Breast epithelium (tissue), 4 donors: ENCODE results near the gene EML5. TPM values are rescaled to one million over a fixed set of nuclear protein-coding genes. Genes with fewer than 3 reads are reported as not detected.
A peak's percentile ranks its signal among the peaks of the same experiment; 100 is the strongest.

ENCODE experiments used
- DNase-seq, 2 donors: peaks; one replicate each; pipeline ENCODE4 v3.0.0-alpha.2; 2019; ENCODE audit warnings: low spot score in 2 of 2
- H3K27ac ChIP-seq, 2 donors: fragments of 200-600 bp; sonication (generic) in 1 of 2; one replicate each; pipeline ENCODE4 v1.5.1; 2016 to 2019; ENCODE audit warnings: mild to moderate bottlenecking in 1 of 2
- H3K27me3 ChIP-seq, 2 donors: fragments of 200-600 bp; sonication (generic) in 1 of 2; one replicate each; pipeline versions ENCODE4 v1.5.1 to v1.6.0; 2017 to 2019; ENCODE audit warnings: control low read depth in 1 of 2, mild to moderate bottlenecking in 1 of 2
- H3K36me3 ChIP-seq: fragments of 200-600 bp; one replicate; pipeline ENCODE4 v1.5.1; 2019
- H3K4me1 ChIP-seq, 2 donors: fragments of 200-600 bp; sonication (generic); one replicate each; pipeline ENCODE4 v1.5.1; 2016 to 2019; ENCODE audit warnings: control low read depth in 1 of 2
- H3K4me3 ChIP-seq, 3 donors: fragments of 200-600 bp; sonication (generic); 1 replicate in 2 of 3; 2 replicates in 1 of 3; pipeline ENCODE4 v1.5.1; 2016 to 2019; ENCODE audit warnings: mild to moderate bottlenecking in 3 of 3, moderate library complexity in 2 of 3
- H3K9me3 ChIP-seq, 2 donors: fragments of 200-600 bp; sonication (generic) in 1 of 2; one replicate each; pipeline ENCODE4 v1.5.1; 2016 to 2019; ENCODE audit warnings: control low read depth in 1 of 2
- POLR2A ChIP-seq: fragments of 450-650 bp; IDR thresholded peaks from one replicate; pipeline ENCODE4 v1.6.1; 2016; ENCODE audit warnings: antibody characterized with exemption, mild to moderate bottlenecking, moderate library complexity
- POLR2AphosphoS5 ChIP-seq, 3 donors: sonication (generic); formaldehyde crosslinking; IDR thresholded peaks; one replicate each; pipeline ENCODE4 v1.6.1; 2017; ENCODE audit warnings: antibody characterized with exemption in 3 of 3
- intact Hi-C: fragments of 100-400 bp; cut with DNase I; formaldehyde crosslinking; loops from one replicate; pipeline ENCODE4 v1.15.1; 2023; ENCODE audit warnings: low total_unique reads
- total RNA-seq, 3 donors: library from RNA; depleted of rRNA; stranded (reverse); fragments of >200 nt; gene quantifications; one replicate each; pipeline ENCODE4 v1.1.0, GENCODE V29; 2016
- TF ChIP-seq, protein P1 (sequence below), 3 donors: fragments of 450-650 bp; IDR thresholded peaks; one replicate each; pipeline ENCODE4 v1.5.1; 2016 to 2017; ENCODE audit warnings: antibody characterized with exemption in 3 of 3, mild to moderate bottlenecking in 3 of 3, moderate library complexity in 3 of 3

Gene EML5
- total RNA-seq, 3 donors from 2014 or later: 0.96 to 5.6 (median 4.3) TPM

DNA sequence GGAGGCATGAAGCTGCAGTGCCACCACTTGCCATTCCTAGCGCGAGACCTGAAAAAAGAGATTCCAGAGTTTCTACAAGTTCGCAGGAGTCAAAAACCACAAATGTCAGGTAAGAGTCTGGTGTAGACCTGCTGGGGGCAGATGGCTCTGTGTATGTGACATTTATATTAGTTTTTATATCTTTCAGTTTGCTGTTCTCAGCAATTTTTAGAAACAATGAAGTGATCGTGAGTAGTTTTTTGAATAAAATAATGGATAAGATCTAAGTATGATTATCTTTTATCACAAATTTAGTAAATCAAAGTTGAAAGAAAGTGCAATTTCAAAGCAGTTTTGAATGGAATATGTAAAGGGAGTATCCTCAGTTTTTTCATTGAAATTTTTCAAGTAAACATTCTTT lies 220.6 kb downstream of the EML5 start:
- H3K27me3 ChIP-seq: no peaks in the 10 kb centered on the region
- TF ChIP-seq POLR2AphosphoS5 (IDR thresholded peaks at IDR 0.05) (no peak), POLR2A (no peak)
- TF ChIP-seq, protein P1, sequence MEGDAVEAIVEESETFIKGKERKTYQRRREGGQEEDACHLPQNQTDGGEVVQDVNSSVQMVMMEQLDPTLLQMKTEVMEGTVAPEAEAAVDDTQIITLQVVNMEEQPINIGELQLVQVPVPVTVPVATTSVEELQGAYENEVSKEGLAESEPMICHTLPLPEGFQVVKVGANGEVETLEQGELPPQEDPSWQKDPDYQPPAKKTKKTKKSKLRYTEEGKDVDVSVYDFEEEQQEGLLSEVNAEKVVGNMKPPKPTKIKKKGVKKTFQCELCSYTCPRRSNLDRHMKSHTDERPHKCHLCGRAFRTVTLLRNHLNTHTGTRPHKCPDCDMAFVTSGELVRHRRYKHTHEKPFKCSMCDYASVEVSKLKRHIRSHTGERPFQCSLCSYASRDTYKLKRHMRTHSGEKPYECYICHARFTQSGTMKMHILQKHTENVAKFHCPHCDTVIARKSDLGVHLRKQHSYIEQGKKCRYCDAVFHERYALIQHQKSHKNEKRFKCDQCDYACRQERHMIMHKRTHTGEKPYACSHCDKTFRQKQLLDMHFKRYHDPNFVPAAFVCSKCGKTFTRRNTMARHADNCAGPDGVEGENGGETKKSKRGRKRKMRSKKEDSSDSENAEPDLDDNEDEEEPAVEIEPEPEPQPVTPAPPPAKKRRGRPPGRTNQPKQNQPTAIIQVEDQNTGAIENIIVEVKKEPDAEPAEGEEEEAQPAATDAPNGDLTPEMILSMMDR (IDR thresholded peaks at IDR 0.05): no peak
- intact Hi-C loops: no loop called here
- peaks cover 9% of the 10 kb centered on the region for H3K36me3 ChIP-seq
- no peaks in the 10 kb centered on the region for H3K9me3 ChIP-seq
- H3K27ac ChIP-seq: no peak overlapping the region
- H3K4me1 ChIP-seq: no peaks in the 10 kb centered on the region
- no peak overlapping the region for H3K4me3 ChIP-seq
- no peak for DNase-seq

DNA sequence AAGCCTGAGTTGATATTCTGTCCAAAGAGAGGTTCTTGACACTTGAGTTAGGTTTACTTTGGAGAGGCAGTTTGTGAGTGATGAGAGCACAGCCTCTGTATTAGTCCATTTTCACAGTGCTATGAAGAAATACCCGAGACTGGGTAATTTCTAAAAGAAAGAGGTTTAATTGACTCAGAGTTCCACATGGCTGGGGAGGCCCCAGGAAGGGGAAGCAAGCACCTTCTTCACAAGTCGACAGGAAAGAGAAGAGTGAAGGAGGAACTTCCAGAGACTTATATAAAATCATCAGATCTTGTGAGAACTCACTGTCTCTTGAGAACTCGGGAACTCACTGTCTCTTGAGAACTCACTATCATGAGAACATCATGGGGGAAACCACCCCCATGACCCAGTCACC lies 224.6 kb downstream of the EML5 start:
- intact Hi-C loops: no loop called here
- no peaks in the 10 kb centered on the region for H3K9me3 ChIP-seq
- H3K4me3 ChIP-seq: no peak overlapping the region
- TF ChIP-seq POLR2A (no peak), POLR2AphosphoS5 (IDR thresholded peaks at IDR 0.05) (no peak)
- TF ChIP-seq, protein P1 (IDR thresholded peaks at IDR 0.05): no peak
- no peaks in the 10 kb centered on the region for H3K4me1 ChIP-seq
- H3K27ac ChIP-seq: no peak overlapping the region
- H3K27me3 ChIP-seq: no peaks in the 10 kb centered on the region
- H3K36me3 ChIP-seq: no peaks in the 10 kb centered on the region
- DNase-seq: no peak

DNA sequence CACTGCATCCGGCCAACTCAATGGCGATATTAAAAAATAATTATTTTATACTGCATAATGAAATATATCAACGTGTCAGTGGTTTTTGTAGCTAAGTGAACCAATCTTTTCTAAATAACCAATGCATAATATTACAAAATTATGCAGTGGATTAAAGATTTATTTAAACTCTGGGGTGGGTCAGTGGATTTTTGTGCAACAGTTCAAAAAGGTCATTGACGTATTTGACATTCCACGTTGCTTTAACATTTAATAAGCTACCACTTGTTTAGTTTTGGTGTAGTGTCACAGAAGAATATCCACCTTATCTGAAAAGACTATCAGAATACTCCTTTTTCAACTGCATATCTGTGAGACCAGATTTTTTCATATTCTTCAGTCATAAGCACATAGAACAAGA lies 227.3 kb downstream of the EML5 start:
- no peaks in the 10 kb centered on the region for H3K4me1 ChIP-seq
- no peak overlapping the region for H3K4me3 ChIP-seq
- TF ChIP-seq, protein P1 (IDR thresholded peaks at IDR 0.05): no peak
- TF ChIP-seq POLR2A (no peak), POLR2AphosphoS5 (IDR thresholded peaks at IDR 0.05) (no peak)
- no peak overlapping the region for H3K27ac ChIP-seq
- no peaks in the 10 kb centered on the region for H3K36me3 ChIP-seq
- H3K9me3 ChIP-seq: no peaks in the 10 kb centered on the region
- no peaks in the 10 kb centered on the region for H3K27me3 ChIP-seq
- intact Hi-C loops: no loop called here
- DNase-seq: no peak

DNA sequence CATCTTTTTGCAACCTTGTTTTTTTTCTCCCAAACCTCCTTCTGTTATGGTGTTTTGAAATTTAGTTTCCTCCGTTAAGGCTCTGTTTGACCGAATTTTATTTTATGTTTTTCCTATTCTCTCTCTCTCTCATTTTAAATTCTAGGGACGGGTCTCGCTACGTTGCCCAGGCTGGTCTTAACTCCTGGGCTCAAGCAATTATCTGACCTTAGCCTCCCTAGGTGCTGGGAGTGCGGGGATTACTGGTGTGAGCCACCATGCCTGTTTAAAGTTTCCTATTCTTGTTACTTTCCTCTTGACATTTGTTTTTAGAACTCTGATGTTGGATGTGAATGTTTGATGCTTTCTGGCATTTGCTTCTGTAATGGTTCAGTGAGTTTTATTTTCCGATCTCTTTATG lies 228.9 kb downstream of the EML5 start:
- no peak overlapping the region for H3K27ac ChIP-seq
- no peaks in the 10 kb centered on the region for H3K27me3 ChIP-seq
- no peaks in the 10 kb centered on the region for H3K36me3 ChIP-seq
- TF ChIP-seq POLR2AphosphoS5 (IDR thresholded peaks at IDR 0.05) (no peak), POLR2A (no peak)
- TF ChIP-seq, protein P1 (IDR thresholded peaks at IDR 0.05): no peak
- intact Hi-C loops: no loop called here
- H3K4me3 ChIP-seq: peak overlapping the region; percentile 73 to 98 (median 77)
- H3K9me3 ChIP-seq: no peaks in the 10 kb centered on the region
- no peak for DNase-seq
- H3K4me1 ChIP-seq: no peaks in the 10 kb centered on the region

DNA sequence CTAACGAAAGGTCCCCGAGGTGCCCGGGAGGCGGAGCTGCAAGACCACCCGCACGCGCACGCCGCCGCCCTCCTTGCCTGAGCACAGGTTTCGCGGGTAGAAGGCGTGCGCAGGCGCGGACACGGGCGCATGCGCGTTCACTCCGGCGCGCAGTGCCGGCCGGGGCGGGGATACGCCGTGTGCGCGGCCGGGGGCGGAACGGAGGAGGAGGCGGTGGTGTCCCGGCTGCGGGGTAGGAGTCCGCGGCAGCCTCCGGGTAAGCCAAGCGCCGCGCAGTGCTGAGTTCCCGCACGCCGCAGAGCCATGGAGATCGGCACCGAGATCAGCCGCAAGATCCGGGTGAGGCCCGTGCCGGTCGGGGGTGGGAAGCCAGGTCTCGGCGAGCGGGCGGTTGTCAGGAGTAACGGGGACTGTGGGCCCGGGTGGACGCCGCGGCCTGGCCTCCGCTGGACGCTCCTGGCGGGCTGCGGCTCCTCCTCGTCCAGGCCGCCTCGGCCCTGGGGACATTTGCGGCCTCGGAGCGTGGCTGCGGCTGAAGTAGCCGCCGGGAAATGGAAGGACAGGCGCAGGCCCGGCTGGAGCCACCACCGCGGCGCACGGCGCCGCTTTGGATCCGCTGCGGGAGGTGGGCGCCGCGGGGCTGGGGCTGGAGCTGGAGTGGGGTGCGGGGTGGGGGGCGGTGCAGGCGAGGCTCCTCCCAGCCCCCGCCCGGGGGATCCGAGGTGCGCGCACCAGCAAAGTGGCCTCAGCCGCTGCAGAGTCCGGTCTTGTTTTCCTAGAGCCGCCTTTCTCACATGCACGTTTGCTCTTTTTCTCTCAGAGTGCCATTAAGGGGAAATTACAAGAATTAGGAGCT lies 229.7 kb downstream of the EML5 start, which contains the start of gene ZC3H14:
ZC3H14 (plus strand) TSS at position 207 of the 856 bp plus-strand sequence; CDS start at position 304, 97 bp downstream.
- Histone ChIP-seq H3K9me3 (no peaks in the 10 kb centered on the region), H3K4me1 (no peaks in the 10 kb centered on the region), H3K4me3 (peak within 1 kb of the TSS; percentile 73 to 98 (median 77)), H3K27me3 (no peaks in the 10 kb centered on the region), H3K27ac (peak within 1 kb of the TSS; percentile 87 to 97), H3K36me3 (no peaks in the 10 kb centered on the region)
- intact Hi-C loops: no loop called here
- TF ChIP-seq, protein P1 (IDR thresholded peaks at IDR 0.05): peak in 1 of 3 donors; percentile 8
- TF ChIP-seq POLR2AphosphoS5 (IDR thresholded peaks at IDR 0.05) (peak; percentile 60 to 82 (median 75)), POLR2A (peak; percentile 51)
- DNase-seq: peak; percentile 57 to 75
